Measurements from ENCODE around the gene CNTNAP2. TPM values are rescaled to one million over a fixed set of nuclear protein-coding genes. Genes with fewer than 3 reads are reported as not detected.

Gene CNTNAP2
- total and polyA plus RNA-seq, 2 of the 4 experiments (the other 2 are of a cell fraction), result not detected

DNA sequence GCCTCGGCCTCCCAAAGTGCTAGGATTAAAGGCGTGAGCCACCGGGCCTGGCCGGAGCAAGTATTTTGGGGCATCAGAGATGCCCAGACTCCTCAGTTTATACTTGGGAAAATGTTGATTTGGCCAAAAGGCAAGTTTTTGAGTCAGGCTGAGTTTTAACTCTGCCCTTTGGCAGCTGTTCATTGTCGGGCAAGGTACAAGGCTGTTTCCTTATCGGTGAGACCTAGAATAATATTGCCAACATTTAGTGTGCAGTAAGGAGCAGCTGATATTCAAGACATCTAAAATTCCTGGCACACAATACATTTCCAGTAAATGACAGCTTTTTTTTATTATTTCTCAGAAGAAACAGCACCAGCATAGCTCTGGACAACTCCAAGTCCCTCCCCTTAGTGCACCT lies 2326.3 kb downstream of the CNTNAP2 start:
- Histone ChIP-seq H2AK5ac (ENCODE audit: low read depth, low read length) (no peak overlapping the region), H3K9me1 (ENCODE audit: insufficient read depth, low read length) (no peaks in the 10 kb centered on the region), H3K4me3 (ENCODE audit: insufficient read depth, low read depth, low read length) (no peak overlapping the region), H3K36me3 (ENCODE audit: control insufficient read depth, insufficient read depth, low read length) (no peaks in the 10 kb centered on the region), H3K9me3 (ENCODE audit: control insufficient read depth, insufficient read depth, low read length) (peaks cover 18% of the 10 kb centered on the region), H3K4me2 (ENCODE audit: low read depth, low read length) (no peak overlapping the region), H4K91ac (ENCODE audit: insufficient read depth, low read depth, low read length) (no peak overlapping the region), H3K27me3 (ENCODE audit: control insufficient read depth, insufficient read depth, low read length) (no peaks in the 10 kb centered on the region), H2AFZ (replicated peaks; ENCODE audit: low read length, poor library complexity) (no peak overlapping the region), H2BK5ac (ENCODE audit: low read depth, low read length, poor library complexity, severe bottlenecking) (no peak overlapping the region), H3K14ac (replicated peaks; ENCODE audit: low read depth, low read length) (no peak overlapping the region), H3K4ac (ENCODE audit: low read depth, low read length) (no peak overlapping the region), H3K79me1 (ENCODE audit: low read depth in 1 of 2, low read length in 2 of 2) (no peaks in the 10 kb centered on the region), H2BK15ac (ENCODE audit: low read depth, low read length) (no peak overlapping the region), H3K18ac (ENCODE audit: low read depth, low read length) (no peak overlapping the region), H3K27ac (ENCODE audit: insufficient read depth, low read length) (no peak overlapping the region), H3K23ac (ENCODE audit: low read depth, low read length) (no peak overlapping the region), H2BK120ac (ENCODE audit: low read depth, low read length) (no peak overlapping the region), H2BK20ac (ENCODE audit: low read depth, low read length) (no peak overlapping the region), H3K56ac (ENCODE audit: extremely low read depth, insufficient read depth, low read length) (no peak overlapping the region), H4K5ac (ENCODE audit: low read depth, low read length) (no peak overlapping the region), H2AK9ac (replicated peaks; ENCODE audit: low read depth, low read length, poor library complexity) (no peak overlapping the region), H4K8ac (ENCODE audit: low read depth in 2 of 2, low read length in 2 of 2) (no peak overlapping the region), H3K4me1 (ENCODE audit: control insufficient read depth, insufficient read depth, low read length) (no peaks in the 10 kb centered on the region), H3K9ac (ENCODE audit: low read depth, low read length) (no peak overlapping the region), H4K20me1 (ENCODE audit: insufficient read depth, low read length) (no peaks in the 10 kb centered on the region)
- dilution Hi-C loops (cut with HindIII; ENCODE audit: low sequenced_read_pairs, unreplicated experiment) (no loop called here), intact Hi-C loops (cut with micrococcal nuclease) (no loop called here), in situ Hi-C loops (cut with MboI; ENCODE audit: low sequenced_read_pairs) (no loop called here)
- ATAC-seq (ENCODE audit: low read depth) (no peak), DNase-seq (no peak)
- no TSS peak for BruUV-seq (replicated peaks)
- CTCF ChIA-PET, result no interaction called here
- 60% methylated on average over 2 of the region's 6 CpGs; no CpG with 5 or more reads in 1 of the 2 experiments for WGBS, 2 experiments (ENCODE audit: extremely low coverage in 2 of 2, insufficient read length in 1 of 2)
- POLR2A ChIA-PET (ENCODE audit: unreplicated experiment), result no interaction called here
- TF ChIP-seq, protein P1, sequence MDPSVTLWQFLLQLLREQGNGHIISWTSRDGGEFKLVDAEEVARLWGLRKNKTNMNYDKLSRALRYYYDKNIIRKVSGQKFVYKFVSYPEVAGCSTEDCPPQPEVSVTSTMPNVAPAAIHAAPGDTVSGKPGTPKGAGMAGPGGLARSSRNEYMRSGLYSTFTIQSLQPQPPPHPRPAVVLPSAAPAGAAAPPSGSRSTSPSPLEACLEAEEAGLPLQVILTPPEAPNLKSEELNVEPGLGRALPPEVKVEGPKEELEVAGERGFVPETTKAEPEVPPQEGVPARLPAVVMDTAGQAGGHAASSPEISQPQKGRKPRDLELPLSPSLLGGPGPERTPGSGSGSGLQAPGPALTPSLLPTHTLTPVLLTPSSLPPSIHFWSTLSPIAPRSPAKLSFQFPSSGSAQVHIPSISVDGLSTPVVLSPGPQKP (IDR thresholded peaks at IDR 0.05; ENCODE audit: borderline replicate concordance, low read depth, low read length), result no peak
- TF ChIP-seq, protein P2, sequence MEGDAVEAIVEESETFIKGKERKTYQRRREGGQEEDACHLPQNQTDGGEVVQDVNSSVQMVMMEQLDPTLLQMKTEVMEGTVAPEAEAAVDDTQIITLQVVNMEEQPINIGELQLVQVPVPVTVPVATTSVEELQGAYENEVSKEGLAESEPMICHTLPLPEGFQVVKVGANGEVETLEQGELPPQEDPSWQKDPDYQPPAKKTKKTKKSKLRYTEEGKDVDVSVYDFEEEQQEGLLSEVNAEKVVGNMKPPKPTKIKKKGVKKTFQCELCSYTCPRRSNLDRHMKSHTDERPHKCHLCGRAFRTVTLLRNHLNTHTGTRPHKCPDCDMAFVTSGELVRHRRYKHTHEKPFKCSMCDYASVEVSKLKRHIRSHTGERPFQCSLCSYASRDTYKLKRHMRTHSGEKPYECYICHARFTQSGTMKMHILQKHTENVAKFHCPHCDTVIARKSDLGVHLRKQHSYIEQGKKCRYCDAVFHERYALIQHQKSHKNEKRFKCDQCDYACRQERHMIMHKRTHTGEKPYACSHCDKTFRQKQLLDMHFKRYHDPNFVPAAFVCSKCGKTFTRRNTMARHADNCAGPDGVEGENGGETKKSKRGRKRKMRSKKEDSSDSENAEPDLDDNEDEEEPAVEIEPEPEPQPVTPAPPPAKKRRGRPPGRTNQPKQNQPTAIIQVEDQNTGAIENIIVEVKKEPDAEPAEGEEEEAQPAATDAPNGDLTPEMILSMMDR (conservative IDR thresholded peaks at IDR 0.05; ENCODE audit: low read depth, low read length), result no peak
- no peak for TF ChIP-seq CHD1 (IDR thresholded peaks at IDR 0.05; ENCODE audit: low read depth, low read length)
- TF ChIP-seq MXI1 (IDR thresholded peaks at IDR 0.05; ENCODE audit: borderline replicate concordance, low read depth, low read length), result no peak
- TF ChIP-seq BHLHE40 (IDR thresholded peaks at IDR 0.05; ENCODE audit: low read depth, low read length), result no peak
- no peak for TF ChIP-seq SMC3 (IDR thresholded peaks at IDR 0.05; ENCODE audit: low read depth, low read length)
- no peak for TF ChIP-seq CEBPB (IDR thresholded peaks at IDR 0.05; ENCODE audit: low read depth, low read length)
- TF ChIP-seq NFE2L2 (IDR thresholded peaks at IDR 0.05; ENCODE audit: low read depth, low read length), result no peak
- no peak for TF ChIP-seq RAD21 (IDR thresholded peaks at IDR 0.05; ENCODE audit: low read length)
- TF ChIP-seq RFX5 (IDR thresholded peaks at IDR 0.05; ENCODE audit: low read depth, low read length), result no peak
- TF ChIP-seq, protein P3, sequence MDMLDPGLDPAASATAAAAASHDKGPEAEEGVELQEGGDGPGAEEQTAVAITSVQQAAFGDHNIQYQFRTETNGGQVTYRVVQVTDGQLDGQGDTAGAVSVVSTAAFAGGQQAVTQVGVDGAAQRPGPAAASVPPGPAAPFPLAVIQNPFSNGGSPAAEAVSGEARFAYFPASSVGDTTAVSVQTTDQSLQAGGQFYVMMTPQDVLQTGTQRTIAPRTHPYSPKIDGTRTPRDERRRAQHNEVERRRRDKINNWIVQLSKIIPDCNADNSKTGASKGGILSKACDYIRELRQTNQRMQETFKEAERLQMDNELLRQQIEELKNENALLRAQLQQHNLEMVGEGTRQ (IDR thresholded peaks at IDR 0.05; ENCODE audit: low read depth, low read length), result no peak
- no peak for TF ChIP-seq POLR2A (IDR thresholded peaks at IDR 0.05; ENCODE audit: low read depth, low read length)
